ENCODE measurements around the gene PRTFDC1.

DNA sequence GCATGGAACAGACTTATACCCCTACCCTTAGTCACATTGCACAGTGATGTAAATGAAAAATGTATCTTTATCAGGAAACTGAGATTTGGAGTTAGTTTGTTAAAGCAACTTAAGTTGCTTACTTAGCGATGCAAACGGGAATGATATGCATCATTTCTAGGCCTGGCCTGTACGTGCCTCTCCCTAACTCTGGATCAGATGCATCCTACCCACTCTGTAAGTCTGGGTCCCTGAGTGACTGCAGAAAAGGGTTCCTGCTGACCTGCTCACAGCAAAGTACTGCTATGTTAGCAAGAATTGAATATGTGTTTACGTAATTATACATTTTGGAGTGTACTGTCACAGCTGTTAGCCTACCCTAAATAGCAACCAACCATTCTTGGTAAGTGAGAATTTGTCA lies 30.7 kb upstream of the PRTFDC1 start:
- TF ChIP-seq POLR2A (IDR thresholded peaks at IDR 0.05; ENCODE audit: low read depth, low read length) = no peak
- no peak for TF ChIP-seq POLR2AphosphoS5 (IDR thresholded peaks at IDR 0.05; ENCODE audit: low read depth, low read length)
- TF ChIP-seq TAF1 (IDR thresholded peaks at IDR 0.05; ENCODE audit: borderline replicate concordance, low read depth, low read length) = no peak

Measured in GM12892 (cell line).